Islet of Langerhans (tissue), 1 donor: ENCODE data around the gene MCL1.
"Not testable (repeated sequence)": the region's sequence is repeated elsewhere in the genome, so short reads cannot be mapped to it uniquely, and the experiment has no call there.

ENCODE experiments used
- FAIRE-seq: peaks from one replicate; lab custom pipeline; 2011; peaks lifted over from hg19 to GRCh38; lab: Jason Lieb, UNC

The MCL1 gene

GRCh38 chr1:150579110-150579944, at the start of gene MCL1:
Gene MCL1 (minus strand): TSS chr1:150579610. CDS start chr1:150579530, 80 bp downstream.
- FAIRE-seq: no peak

- FAIRE-seq: no peak
These were observed 49.3 kb upstream of the MCL1 start for GRCh38 chr1:150628766-150629114.

GRCh38 chr1:150627826-150628410, 48.5 kb upstream of the MCL1 start:
- no peak for FAIRE-seq

GRCh38 chr1:150626150-150626549, 46.7 kb upstream of the MCL1 start:
- FAIRE-seq: no peak

- FAIRE-seq: not testable (repeated sequence)
These were observed 45.1 kb upstream of the MCL1 start for GRCh38 chr1:150624546-150624945.

GRCh38 chr1:150624134-150624533, 44.7 kb upstream of the MCL1 start:
- FAIRE-seq: not testable (repeated sequence)

GRCh38 chr1:150622303-150622975, 43.0 kb upstream of the MCL1 start:
- no peak for FAIRE-seq

GRCh38 chr1:150621497-150622302, 42.3 kb upstream of the MCL1 start:
- no peak for FAIRE-seq

GRCh38 chr1:150620919-150621318, 41.5 kb upstream of the MCL1 start:
- no peak for FAIRE-seq

- FAIRE-seq: peak; percentile 61
These were observed 40.4 kb upstream of the MCL1 start for GRCh38 chr1:150619576-150620509.

- FAIRE-seq: no peak
These were observed 36.2 kb upstream of the MCL1 start for GRCh38 chr1:150615346-150616201.

- peak; percentile 30 for FAIRE-seq
These were observed 33.9 kb upstream of the MCL1 start for GRCh38 chr1:150613061-150613920.

GRCh38 chr1:150612014-150612345, 32.6 kb upstream of the MCL1 start:
- no peak for FAIRE-seq

- no peak for FAIRE-seq
These were observed 31.2 kb upstream of the MCL1 start for GRCh38 chr1:150610576-150610975.

- FAIRE-seq: no peak
These were observed 30.3 kb upstream of the MCL1 start for GRCh38 chr1:150609732-150610131.

- FAIRE-seq: no peak
These were observed 27.2 kb upstream of the MCL1 start for GRCh38 chr1:150606463-150607142.

GRCh38 chr1:150605451-150605731, 26.0 kb upstream of the MCL1 start:
- not testable (repeated sequence) for FAIRE-seq

- FAIRE-seq: no peak
These were observed 24.8 kb upstream of the MCL1 start for GRCh38 chr1:150604226-150604588.

GRCh38 chr1:150603711-150604110, 24.3 kb upstream of the MCL1 start:
- no peak for FAIRE-seq
